GM12872 (cell line): ENCODE results near the gene LENG8.

Experiments
- CTCF ChIP-seq: IDR thresholded peaks from 3 replicates; pipeline ENCODE4 v1.5.1; 2011; ENCODE audit warnings: low read depth, mild to moderate bottlenecking, low read length, moderate library complexity; ENCODE audit not compliant: insufficient read depth

The LENG8 gene

GRCh38 chr19:54461613-54462012, 12.6 kb downstream of the LENG8 start:
- TF ChIP-seq CTCF, result no peak

- TF ChIP-seq CTCF, result no peak
Measured at GRCh38 chr19:54462047-54462654, 13.2 kb downstream of the LENG8 start.

- TF ChIP-seq CTCF, result 0 out of 3 replicates have a peak, but pooled peaks have one; percentile 18
Measured at GRCh38 chr19:54462655-54463530, 13.9 kb downstream of the LENG8 start.

- no peak for TF ChIP-seq CTCF
Measured at GRCh38 chr19:54463531-54464043, 14.6 kb downstream of the LENG8 start, which contains the start of gene LENG9. Gene LENG9, minus strand, starts transcription at chr19:54463778. Its CDS starts 252 bp downstream, at chr19:54463526.

GRCh38 chr19:54464044-54464629, 15.1 kb downstream of the LENG8 start:
- no peak for TF ChIP-seq CTCF

GRCh38 chr19:54464630-54465425, 15.8 kb downstream of the LENG8 start:
- no peak for TF ChIP-seq CTCF
